CD4-positive, alpha-beta T cell treated with Interleukin-21 for 1 hour (primary cell): ENCODE results near the gene TUBD1.
"Not testable (repeated sequence)": the region's sequence is repeated elsewhere in the genome, so short reads cannot be mapped to it uniquely, and the experiment has no call there.

ENCODE experiments used
- DNase-seq: peaks from one replicate; pipeline ENCODE4 v3.0.0-alpha.2; 2020

Gene TUBD1

GRCh38 chr17:59842901-59843652, 49.7 kb downstream of the TUBD1 start:
- DNase-seq: peak; percentile 72

GRCh38 chr17:59841882-59842263, 50.9 kb downstream of the TUBD1 start:
- DNase-seq: not testable (repeated sequence)

GRCh38 chr17:59841091-59841881, 51.5 kb downstream of the TUBD1 start:
- DNase-seq: peak; percentile 80

- peak; percentile 74 for DNase-seq
Observed at GRCh38 chr17:59840329-59841090, 52.2 kb downstream of the TUBD1 start.

GRCh38 chr17:59839651-59840328, 53.0 kb downstream of the TUBD1 start:
- peak; percentile 53 for DNase-seq

GRCh38 chr17:59838052-59838916, 54.5 kb downstream of the TUBD1 start:
- DNase-seq: peak; percentile 67

GRCh38 chr17:59837308-59838051, 55.3 kb downstream of the TUBD1 start:
- DNase-seq: peak; percentile 97

DNA sequence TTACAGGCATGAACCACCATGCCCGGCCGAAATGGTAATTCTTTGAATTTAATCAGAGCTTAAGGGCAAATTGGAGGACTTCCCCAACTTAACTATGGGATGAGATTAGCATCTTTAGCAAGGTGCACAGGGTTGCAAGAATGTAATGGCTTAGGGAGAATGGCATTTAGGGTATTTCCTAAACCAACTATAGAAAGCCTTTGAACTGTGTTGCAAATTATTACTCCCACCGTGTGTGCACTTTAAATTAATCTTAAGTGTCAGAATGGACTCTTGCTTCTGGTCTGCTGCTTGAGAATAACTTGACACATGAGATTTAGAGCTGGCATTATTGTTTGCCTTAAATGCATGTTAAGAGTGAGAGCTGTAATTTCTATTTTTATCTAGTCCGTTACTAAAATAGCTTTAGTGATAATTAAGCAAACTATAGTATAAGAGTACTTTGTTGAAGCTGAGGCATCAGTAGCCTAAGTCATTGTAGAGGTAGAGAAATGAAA, 59.8 kb downstream of the TUBD1 start:
- DNase-seq: peak; percentile 44

- DNase-seq: no peak
Observed at GRCh38 chr17:59830846-59831486, 61.8 kb downstream of the TUBD1 start.

GRCh38 chr17:59830007-59830630, 62.6 kb downstream of the TUBD1 start:
- no peak for DNase-seq

DNA sequence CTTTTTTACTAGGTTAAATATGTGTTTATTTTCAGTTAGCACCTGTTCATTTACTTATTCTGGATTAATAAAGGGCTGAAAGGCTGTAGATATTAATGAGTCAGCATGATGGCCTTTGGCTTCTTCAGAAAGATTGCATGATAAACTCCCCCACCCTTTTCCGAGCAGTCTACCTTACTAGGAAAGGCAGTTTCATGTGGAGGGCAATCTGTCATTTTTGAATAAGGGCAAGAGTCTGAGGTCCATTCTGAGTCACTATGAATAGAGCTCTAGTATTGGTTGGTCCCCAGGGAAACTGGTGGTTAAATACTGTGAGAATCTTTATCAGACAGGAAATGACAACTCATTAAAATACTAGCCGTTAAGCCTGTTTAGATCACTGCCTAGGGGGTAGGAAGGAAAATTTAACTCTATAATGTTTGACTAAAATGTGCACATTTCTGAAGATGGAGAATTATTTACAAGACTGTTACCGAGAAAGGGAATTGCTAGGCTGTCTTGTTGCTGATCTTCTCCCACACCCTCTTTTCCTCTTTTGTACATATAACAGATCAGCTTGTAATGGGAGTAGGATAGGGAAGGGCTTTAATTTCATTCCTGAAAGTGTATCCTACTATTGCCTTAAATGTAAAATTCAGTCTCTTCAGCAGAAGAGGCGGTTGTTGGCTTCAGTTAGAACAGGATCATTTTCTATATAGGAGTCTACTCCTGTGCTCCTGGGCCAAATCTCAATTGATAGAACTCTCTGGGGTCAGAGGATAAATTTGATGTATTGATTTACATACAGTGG, 63.3 kb downstream of the TUBD1 start:
- peak; percentile 91 for DNase-seq

DNA sequence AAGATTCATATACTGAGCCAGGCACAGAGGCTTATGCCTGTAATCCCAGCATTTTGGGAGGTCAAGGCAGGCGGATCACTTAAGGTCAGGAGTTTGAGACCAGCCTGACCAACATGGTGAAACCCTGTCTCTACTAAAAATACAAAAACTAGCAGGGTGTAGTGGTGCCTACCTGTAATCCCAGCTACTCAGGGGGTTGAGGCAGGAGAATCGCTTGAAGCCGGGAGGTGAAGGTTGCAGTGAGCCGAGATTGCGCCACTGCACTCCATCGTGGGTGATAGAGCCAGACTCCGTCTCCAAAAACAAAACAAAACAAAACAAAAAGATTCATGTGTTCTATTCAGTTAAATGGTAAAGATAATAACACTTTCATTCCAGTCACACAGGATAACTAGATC, 63.9 kb downstream of the TUBD1 start:
- not testable (repeated sequence) for DNase-seq

DNA sequence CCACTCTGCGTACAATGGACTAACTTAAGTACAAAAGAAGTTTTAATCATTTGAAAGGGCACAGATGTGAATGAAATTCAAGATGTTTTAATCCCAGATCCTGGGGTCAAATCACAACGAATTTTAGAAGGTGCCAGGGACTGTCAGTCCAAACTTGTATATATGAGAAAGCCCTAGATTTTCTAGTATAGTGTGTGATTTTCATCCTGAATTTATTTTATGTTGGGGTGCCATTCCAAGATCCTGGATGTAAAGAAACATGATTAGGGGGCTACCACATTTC, 64.3 kb downstream of the TUBD1 start:
- DNase-seq: no peak

- DNase-seq: peak; percentile 77
Observed at GRCh38 chr17:59827721-59828477, 64.8 kb downstream of the TUBD1 start.

DNA sequence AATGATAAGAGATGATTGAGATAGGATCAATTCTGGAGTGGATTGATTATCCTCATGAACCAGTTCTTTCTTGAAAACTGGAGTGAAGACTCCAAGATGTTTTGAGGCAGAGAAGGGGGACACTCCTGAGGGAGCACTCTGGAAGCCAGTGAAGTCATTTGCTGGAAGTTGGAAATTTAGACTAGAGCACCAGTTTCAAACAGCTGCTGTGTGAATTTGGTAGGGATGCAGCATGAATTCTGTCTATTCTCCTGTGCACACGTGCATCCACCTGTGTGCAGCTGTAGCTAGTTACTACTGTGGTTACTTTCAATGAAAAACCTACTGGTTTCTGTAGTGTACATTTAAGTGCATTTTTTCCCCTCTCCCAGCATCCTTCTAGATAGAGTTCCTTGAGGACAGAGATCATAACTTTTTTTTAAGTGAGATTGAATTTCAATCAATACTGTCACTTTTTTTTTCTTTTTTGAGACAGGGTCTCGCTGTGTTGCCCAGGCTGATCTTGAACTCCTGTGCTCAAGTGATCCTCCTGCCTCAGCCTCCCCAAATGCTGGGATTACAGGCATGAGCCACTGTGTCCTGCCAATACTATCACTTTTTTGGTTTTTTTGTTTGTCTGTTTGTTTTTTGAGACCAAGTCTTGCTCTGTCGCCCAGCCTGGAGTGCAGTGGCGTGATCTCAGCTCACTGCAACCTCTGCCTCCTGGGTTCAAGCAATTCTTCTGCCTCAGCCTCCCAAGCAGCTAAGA, 65.9 kb downstream of the TUBD1 start:
- no peak for DNase-seq

- DNase-seq: peak; percentile 52
Observed at GRCh38 chr17:59825533-59826322, 67.0 kb downstream of the TUBD1 start.

DNA sequence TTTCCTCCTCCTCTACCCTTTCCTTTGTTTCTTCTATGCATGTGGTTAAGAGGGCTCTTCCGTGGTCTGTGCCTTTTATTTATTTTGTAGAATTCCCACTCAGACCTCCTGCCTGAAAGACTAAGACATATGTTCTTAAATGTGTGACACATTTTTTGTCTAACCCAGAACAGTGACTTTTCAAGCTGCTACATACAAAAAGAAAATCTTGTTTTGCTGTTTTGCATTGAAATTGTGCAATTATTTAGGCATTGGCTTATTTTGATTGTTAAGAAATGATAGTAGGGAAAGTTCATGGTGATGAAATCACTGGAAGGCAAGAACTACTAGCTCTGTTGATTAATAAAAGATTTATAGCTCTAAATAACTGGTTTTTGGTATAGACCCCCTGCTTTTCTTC, 76.8 kb downstream of the TUBD1 start:
- no peak for DNase-seq
